Ovary (tissue), 9 donors: ENCODE data around the gene CSNK2A2. TPM values are rescaled to one million over a fixed set of nuclear protein-coding genes. Genes with fewer than 3 reads are reported as not detected.

Experiments
- DNase-seq, 5 donors: peaks; one replicate each; pipeline ENCODE4 v3.0.0-alpha.2; 2019 to 2020
- H3K27ac ChIP-seq, 2 donors: fragments of 200-600 bp; one replicate each; pipeline versions ENCODE4 v1.5.1 to v1.8.0; 2019 to 2022
- H3K27me3 ChIP-seq: fragments of 200-600 bp; one replicate; pipeline ENCODE4 v1.8.0; 2022
- H3K36me3 ChIP-seq: fragments of 200-600 bp; sonication (generic); one replicate; pipeline ENCODE4 v1.5.1; 2019
- H3K4me1 ChIP-seq: one replicate; pipeline ENCODE4 v1.8.1; 2013; ENCODE audit warnings: mild to moderate bottlenecking, moderate library complexity; ENCODE audit not compliant: insufficient read depth
- H3K4me3 ChIP-seq: fragments of 200-600 bp; sonication (generic); one replicate; pipeline ENCODE4 v1.5.1; 2017
- H3K9me3 ChIP-seq, 2 donors: fragments of 200-600 bp in 1 of 2; sonication (generic) in 1 of 2; one replicate each; pipeline versions ENCODE4 v1.5.1 to v1.8.1; 2013 to 2019; ENCODE audit warnings: mild to moderate bottlenecking in 1 of 2, moderate library complexity in 1 of 2
- EP300 ChIP-seq: sonication (generic); formaldehyde crosslinking; IDR thresholded peaks from one replicate; pipeline ENCODE4 v1.6.1; 2017; ENCODE audit warnings: antibody characterized with exemption
- POLR2A ChIP-seq: fragments of 450-650 bp; IDR thresholded peaks from one replicate; pipeline ENCODE4 v1.6.1; 2017; ENCODE audit warnings: antibody characterized with exemption, mild to moderate bottlenecking, moderate library complexity
- WGBS, 3 donors: extraction: QIAGEN DNeasy Blood & Tissue Kit in 1 of 3; methylation state at CpG; one replicate each; pipeline versions ENCODE4 v1.1.5 to v1.1.7; 2013 to 2017; 5-methylcytosine and 5-hydroxymethylcytosine counted together
- intact Hi-C, 4 donors: fragments of 100-400 bp; cut with DNase I; formaldehyde crosslinking; loops; one replicate each; pipeline versions ENCODE4 v1.11.0 to v1.15.1; 2022 to 2023
- polyA plus RNA-seq, 2 donors: library from polyadenylated mRNA; stranded (reverse); fragments of 200-250 nt in 1 of 2; fragments of 350-450 nt in 1 of 2; fragmentation: Illumina TruSeq in 1 of 2; extraction: RNeasy Lipid Tissue Mini Kit (QIAGEN cat#74804) in 1 of 2; gene quantifications; one replicate each; pipeline ENCODE4 v1.2.3, GENCODE V29; 2013 to 2014
- total RNA-seq, 7 donors: library from RNA; depleted of rRNA in 2 of 7; stranded (reverse); fragments of >200 nt in 2 of 7; fragmentation: NEBNext Ultra II Directional in 3 of 7; extraction: Animal tissue kit (Norgen Biotek cat#: 25700) in 3 of 7; gene quantifications; one replicate each; pipeline versions ENCODE4 v1.1.0 to v1.2.4, GENCODE V29; 2016 to 2023
- TF ChIP-seq, protein P1 (sequence below), 3 donors: fragments of 450-650 bp in 2 of 3; fragments of 200-600 bp in 1 of 3; IDR thresholded peaks; one replicate each; pipeline versions ENCODE4 v1.5.1 to v1.8.0; 2016 to 2022; ENCODE audit warnings: antibody characterized with exemption in 3 of 3, mild to moderate bottlenecking in 1 of 3
- donor health status: DM: no; HTN: no; CAD: no; lungs with moderate emphysema.
- donor health status: DM: no; HTN: no; CAD: no.
- donor health status: Bipolar disorder and iron deficiency.
- donor health status: DM: yes; HTN: yes; CAD: no.
- donor health status: DM: no; HTN: no; CAD: no.
- donor health status: DM: yes; HTN: yes; CAD: no.

Gene CSNK2A2
- total and polyA plus RNA-seq, 9 donors = 23.1 to 95.6 (median 58.1) TPM

DNA sequence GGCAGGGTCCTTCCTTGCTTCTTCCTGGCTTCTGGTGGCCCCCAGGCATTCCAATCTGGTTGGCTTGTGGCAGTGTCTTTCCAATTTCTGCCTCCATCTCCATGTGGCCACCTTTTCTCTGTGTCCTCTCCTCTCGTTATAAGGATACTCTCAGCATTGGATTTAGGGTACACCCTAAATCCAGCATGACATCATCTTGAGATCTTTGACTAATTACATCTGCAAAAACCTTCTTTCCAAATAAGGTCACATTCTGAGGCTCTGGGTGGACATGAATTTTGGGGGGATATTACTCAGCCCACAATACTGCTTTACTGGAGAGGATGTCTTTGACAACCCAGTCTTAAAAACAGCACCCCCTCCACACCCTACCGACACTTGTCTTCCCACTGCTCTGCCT is 49.8 kb downstream of the CSNK2A2 start:
- DNase-seq = no peak
- Histone ChIP-seq H3K27me3 (no peaks in the 10 kb centered on the region), H3K9me3 (no peaks in the 10 kb centered on the region), H3K4me1 (no peaks in the 10 kb centered on the region), H3K4me3 (no peak overlapping the region), H3K36me3 (no peaks in the 10 kb centered on the region), H3K27ac (no peak overlapping the region)
- intact Hi-C loops = no loop called here
- 87 to 91% (median 91%) methylated on average over 2 of the region's 2 CpGs for WGBS, 3 donors
- TF ChIP-seq EP300 (no peak), POLR2A (no peak)
- TF ChIP-seq, protein P1, sequence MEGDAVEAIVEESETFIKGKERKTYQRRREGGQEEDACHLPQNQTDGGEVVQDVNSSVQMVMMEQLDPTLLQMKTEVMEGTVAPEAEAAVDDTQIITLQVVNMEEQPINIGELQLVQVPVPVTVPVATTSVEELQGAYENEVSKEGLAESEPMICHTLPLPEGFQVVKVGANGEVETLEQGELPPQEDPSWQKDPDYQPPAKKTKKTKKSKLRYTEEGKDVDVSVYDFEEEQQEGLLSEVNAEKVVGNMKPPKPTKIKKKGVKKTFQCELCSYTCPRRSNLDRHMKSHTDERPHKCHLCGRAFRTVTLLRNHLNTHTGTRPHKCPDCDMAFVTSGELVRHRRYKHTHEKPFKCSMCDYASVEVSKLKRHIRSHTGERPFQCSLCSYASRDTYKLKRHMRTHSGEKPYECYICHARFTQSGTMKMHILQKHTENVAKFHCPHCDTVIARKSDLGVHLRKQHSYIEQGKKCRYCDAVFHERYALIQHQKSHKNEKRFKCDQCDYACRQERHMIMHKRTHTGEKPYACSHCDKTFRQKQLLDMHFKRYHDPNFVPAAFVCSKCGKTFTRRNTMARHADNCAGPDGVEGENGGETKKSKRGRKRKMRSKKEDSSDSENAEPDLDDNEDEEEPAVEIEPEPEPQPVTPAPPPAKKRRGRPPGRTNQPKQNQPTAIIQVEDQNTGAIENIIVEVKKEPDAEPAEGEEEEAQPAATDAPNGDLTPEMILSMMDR (IDR thresholded peaks at IDR 0.05) = no peak

DNA sequence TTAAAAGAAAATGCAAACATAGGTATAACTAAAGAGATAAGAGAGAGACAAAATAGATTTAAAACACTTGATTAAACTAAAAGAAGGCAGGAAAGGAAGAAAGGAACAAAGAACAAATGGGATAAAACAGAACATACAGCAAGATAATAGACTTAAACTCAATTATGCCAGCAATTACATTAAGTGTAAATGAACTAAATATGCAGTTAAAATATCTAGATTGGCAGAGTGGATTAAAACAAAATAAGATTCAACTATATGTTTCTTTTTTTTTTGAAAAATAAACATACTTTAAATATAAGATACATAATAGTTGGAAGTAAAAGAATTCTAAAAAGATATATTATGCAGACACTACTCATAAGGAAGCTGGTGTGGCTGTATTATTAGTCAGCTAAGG is 59.1 kb downstream of the CSNK2A2 start:
- Histone ChIP-seq H3K9me3 (no peaks in the 10 kb centered on the region), H3K27ac (no peak overlapping the region), H3K4me3 (no peak overlapping the region), H3K27me3 (no peaks in the 10 kb centered on the region), H3K36me3 (no peaks in the 10 kb centered on the region), H3K4me1 (no peaks in the 10 kb centered on the region)
- TF ChIP-seq EP300 (no peak), POLR2A (no peak)
- TF ChIP-seq, protein P1 (IDR thresholded peaks at IDR 0.05) = no peak
- intact Hi-C loops = no loop called here
- no peak for DNase-seq

DNA sequence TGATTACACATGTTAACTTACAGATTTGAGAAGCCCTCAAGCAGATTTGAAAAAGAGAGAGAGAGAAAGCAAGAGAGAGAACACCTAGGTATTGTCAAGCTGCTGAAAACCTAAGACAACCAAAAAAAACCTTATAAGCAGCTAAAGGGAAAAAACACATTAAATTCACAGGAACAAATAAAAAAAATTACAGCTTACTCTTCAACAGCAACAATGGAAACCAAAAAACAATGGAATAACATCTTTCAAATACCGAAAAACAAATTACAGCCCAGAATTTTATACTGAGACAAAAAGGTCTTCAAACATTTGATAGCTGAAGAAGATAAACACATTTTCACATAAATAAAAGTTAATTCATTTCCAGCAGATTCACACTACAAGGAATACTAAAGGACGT is 60.3 kb downstream of the CSNK2A2 start:
- Histone ChIP-seq H3K27ac (no peak overlapping the region), H3K4me1 (no peaks in the 10 kb centered on the region), H3K36me3 (no peaks in the 10 kb centered on the region), H3K4me3 (no peak overlapping the region), H3K9me3 (no peaks in the 10 kb centered on the region), H3K27me3 (no peaks in the 10 kb centered on the region)
- no peak for DNase-seq
- intact Hi-C loops = no loop called here
- WGBS, 3 donors = 91 to 97% (median 93%) methylated on average over 2 of the region's 2 CpGs
- no peak for TF ChIP-seq POLR2A
- TF ChIP-seq, protein P1 (IDR thresholded peaks at IDR 0.05) = no peak
- TF ChIP-seq EP300 = no peak

DNA sequence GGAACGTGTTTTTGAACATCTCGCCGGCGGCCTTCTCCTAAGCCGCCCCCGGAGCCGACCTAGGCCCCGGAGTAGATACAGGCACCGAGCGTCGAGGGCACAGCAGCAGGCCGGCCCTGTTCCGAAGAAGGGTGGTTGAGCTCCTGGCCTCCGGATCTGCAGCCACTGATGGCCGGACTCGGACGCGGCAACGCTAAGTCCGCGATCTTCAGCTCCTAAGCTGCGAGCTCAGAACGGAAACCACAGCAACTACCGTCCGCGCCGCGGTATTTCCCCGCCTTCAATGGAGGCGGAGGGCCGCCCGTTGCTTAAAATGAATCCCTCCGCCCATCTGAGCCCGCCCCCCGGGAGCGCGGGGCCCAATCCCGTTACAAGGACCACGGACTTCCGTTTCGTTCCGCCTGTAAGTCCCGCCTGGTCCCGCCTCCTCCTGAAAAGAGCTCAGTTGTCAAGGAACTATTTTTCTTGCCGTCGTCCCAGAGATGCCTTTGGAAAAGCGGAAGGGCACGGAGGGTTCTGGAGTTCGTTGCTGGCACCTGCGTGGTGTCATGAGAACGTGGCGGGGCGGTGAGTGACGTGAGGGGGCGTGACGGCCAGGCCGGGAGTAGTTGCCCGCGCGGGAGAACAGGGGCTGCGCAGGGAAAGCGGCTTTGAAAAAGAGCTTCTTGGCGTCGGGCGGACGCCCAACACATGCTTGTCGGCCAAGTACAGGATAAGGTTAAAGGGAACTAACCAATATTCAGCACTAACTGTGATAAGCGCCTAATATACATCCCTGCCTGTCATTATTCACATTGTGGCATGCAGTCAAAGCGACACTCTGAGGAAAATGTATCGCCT is 68.6 kb downstream of the CSNK2A2 start, which contains the start of gene CFAP20:
Gene CFAP20, minus strand, starts transcription at position 285 of the 840 bp plus-strand sequence. Its CDS starts 266 bp downstream, at position 19.
- Histone ChIP-seq H3K27ac (peak within 1 kb of the TSS; percentile 11 to 71), H3K4me3 (peak within 1 kb of the TSS; percentile 77), H3K9me3 (no peaks in the 10 kb centered on the region), H3K36me3 (no peaks in the 10 kb centered on the region), H3K4me1 (peaks cover 9% of the 10 kb centered on the region), H3K27me3 (no peaks in the 10 kb centered on the region)
- intact Hi-C loops = loop anchor here in 2 of 4 donors (5.0 to 10.0 kb wide), 3 partner anchors 102 to 225 kb away; partner anchors contain the start of gene MMP15 (in 1 of the 2)
- peak; percentile 97 to 99 (median 98) for DNase-seq
- no peak for TF ChIP-seq EP300
- TF ChIP-seq POLR2A = peak; percentile 86
- WGBS, 3 donors = 1 to 3% (median 2%) methylated on average over 51 to 70 of the region's 70 CpGs

DNA sequence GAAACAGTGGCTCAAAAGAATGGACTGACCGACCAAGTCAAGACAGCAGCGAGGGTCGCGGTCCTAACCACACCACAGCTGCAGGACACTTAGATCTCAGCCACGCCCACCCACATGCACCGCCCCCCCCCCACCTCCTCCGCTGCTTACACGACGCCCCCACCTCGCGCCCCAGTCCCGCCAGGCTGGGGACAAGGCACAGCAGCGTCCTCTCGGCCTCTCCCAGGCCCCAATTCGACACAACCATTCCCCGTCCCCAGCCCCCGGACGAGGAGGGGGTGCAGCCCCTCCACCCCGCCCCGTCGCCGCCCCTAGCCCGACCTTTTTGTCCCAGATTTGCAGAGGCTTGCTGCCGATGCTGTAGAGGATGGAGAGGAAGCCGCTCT is 69.2 kb downstream of the CSNK2A2 start:
- Histone ChIP-seq H3K4me3 (peak overlapping the region; percentile 77), H3K36me3 (no peaks in the 10 kb centered on the region), H3K27me3 (no peaks in the 10 kb centered on the region), H3K9me3 (no peaks in the 10 kb centered on the region), H3K27ac (peak overlapping the region; percentile 11 to 71), H3K4me1 (peaks cover 12% of the 10 kb centered on the region)
- intact Hi-C loops = loop anchor here in 2 of 4 donors (5.0 to 10.0 kb wide), 3 partner anchors 101 to 224 kb away; partner anchors contain the start of gene MMP15 (in 1 of the 2)
- WGBS, 3 donors = 1% methylated on average over 19 to 25 of the region's 25 CpGs
- TF ChIP-seq POLR2A = no peak
- no peak for TF ChIP-seq EP300
- TF ChIP-seq, protein P1 (IDR thresholded peaks at IDR 0.05) = no peak
- DNase-seq = peak in 1 of 5 donors; percentile 47
